Brain microvascular endothelial cell (primary cell): ENCODE measurements around the gene THSD7A.

Experiments
- DNase-seq: peaks from one replicate; pipeline ENCODE4 v3.0.0-alpha.2; 2020
- H3K27ac ChIP-seq: fragments of 250-450 bp; sonication (Bioruptor Pico); 2 replicates; pipeline ENCODE4 v1.5.1; 2020; ENCODE audit warnings: mild to moderate bottlenecking, moderate library complexity
- H3K27me3 ChIP-seq: fragments of 250-450 bp; sonication (Bioruptor Pico); replicated peaks from 2 replicates; pipeline ENCODE4 v1.5.1; 2020; ENCODE audit warnings: mild to moderate bottlenecking
- H3K36me3 ChIP-seq: fragments of 250-450 bp; sonication (Bioruptor Pico); replicated peaks from 2 replicates; pipeline ENCODE4 v1.5.1; 2020; ENCODE audit warnings: mild to moderate bottlenecking
- H3K4me3 ChIP-seq: 2 replicates; pipeline ENCODE4 v1.5.1; 2011; ENCODE audit warnings: low read depth, mild to moderate bottlenecking, control low read depth, low read length, moderate library complexity
- CTCF ChIP-seq: IDR thresholded peaks from 2 replicates; pipeline ENCODE4 v1.5.1; 2011; ENCODE audit warnings: low read depth, mild to moderate bottlenecking, moderate library complexity, low read length, control low read depth, inconsistent platforms; ENCODE audit errors: missing control alignments
- in situ Hi-C: cut with HindIII; loops from 2 replicates; pipeline ENCODE4 v1.10.0; 2017; ENCODE audit warnings: low sequenced_read_pairs, low pct_ligation_motif_present

The THSD7A gene

DNA sequence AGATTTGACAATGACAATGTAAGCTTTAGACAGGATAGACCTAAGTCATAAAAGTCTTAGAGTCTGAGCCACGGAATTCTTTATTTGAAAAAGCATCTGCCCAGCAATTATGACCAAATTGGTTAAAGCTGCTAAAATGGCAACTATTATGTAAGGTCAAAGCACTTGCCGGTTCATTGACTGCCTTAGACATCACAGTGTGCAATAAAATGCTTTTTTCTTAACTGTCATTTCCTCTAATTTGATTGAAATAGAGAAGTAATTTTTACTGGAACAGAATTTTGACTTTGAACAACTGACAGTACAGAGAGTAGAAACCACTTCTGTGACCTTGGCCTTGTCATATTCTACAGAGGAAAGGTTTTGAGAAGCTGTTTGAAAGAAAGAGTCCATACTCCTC lies 142.9 kb downstream of the THSD7A start:
- H3K27me3 ChIP-seq: no peaks in the 10 kb centered on the region
- no peak for TF ChIP-seq CTCF
- H3K27ac ChIP-seq: no peak overlapping the region
- no peak for DNase-seq
- H3K4me3 ChIP-seq: no peak overlapping the region
- in situ Hi-C loops: no loop called here
- H3K36me3 ChIP-seq: no peaks in the 10 kb centered on the region

- no peaks in the 10 kb centered on the region for H3K27me3 ChIP-seq
- in situ Hi-C loops: no loop called here
- no peak for DNase-seq
- H3K4me3 ChIP-seq: no peak overlapping the region
- no peak overlapping the region for H3K27ac ChIP-seq
- TF ChIP-seq CTCF: no peak
- no peaks in the 10 kb centered on the region for H3K36me3 ChIP-seq
These were observed 150.5 kb downstream of the THSD7A start for GRCh38 chr7:11681461-11681860.

DNA sequence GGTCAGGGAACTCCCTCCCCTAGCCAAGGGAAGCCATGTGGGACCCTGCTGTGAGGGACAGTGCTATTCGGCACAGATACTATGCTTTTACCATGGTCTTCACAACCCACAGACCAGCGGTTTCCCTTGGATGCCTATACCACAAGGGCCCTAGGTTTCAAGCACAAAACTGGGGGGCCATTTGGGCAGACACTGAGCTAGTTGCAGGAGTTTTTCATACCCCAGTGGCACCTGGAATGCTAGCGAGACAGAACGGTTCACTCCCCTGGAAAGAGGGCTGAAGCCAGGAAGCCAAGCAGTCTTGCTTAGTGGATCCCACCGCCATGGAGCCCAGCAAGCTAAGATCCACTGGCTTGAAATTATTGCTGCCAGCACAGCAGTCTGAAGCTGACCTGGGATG lies 156.8 kb downstream of the THSD7A start:
- no peak for TF ChIP-seq CTCF
- Histone ChIP-seq H3K4me3 (no peak overlapping the region), H3K36me3 (no peaks in the 10 kb centered on the region), H3K27me3 (no peaks in the 10 kb centered on the region), H3K27ac (no peak overlapping the region)
- in situ Hi-C loops: no loop called here
- no peak for DNase-seq

GRCh38 chr7:11668727-11669126 lies 163.3 kb downstream of the THSD7A start:
- TF ChIP-seq CTCF: no peak
- H3K4me3 ChIP-seq: no peak overlapping the region
- H3K27me3 ChIP-seq: no peaks in the 10 kb centered on the region
- DNase-seq: no peak
- H3K36me3 ChIP-seq: no peaks in the 10 kb centered on the region
- no peak overlapping the region for H3K27ac ChIP-seq
- in situ Hi-C loops: no loop called here

DNA sequence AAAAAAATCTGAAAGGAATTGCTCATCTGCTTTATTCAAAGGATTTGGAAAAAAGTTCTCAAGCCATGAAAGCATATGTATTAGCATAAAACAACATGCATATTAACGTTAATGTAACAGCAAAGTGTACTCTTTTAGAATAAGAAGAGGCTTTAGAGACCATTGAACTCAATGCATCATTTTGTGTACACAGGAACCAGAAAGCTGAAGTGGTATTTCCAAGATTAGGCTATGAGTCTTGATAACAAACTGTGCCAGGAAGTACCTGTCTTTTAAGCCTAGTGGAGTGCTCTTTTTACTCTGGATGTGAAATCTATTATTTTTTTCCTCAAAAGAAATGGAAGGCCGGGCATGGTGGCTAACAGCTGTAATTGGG lies 164.2 kb downstream of the THSD7A start:
- H3K4me3 ChIP-seq: no peak overlapping the region
- DNase-seq: no peak
- in situ Hi-C loops: no loop called here
- no peak for TF ChIP-seq CTCF
- no peaks in the 10 kb centered on the region for H3K36me3 ChIP-seq
- H3K27me3 ChIP-seq: no peaks in the 10 kb centered on the region
- H3K27ac ChIP-seq: no peak overlapping the region

DNA sequence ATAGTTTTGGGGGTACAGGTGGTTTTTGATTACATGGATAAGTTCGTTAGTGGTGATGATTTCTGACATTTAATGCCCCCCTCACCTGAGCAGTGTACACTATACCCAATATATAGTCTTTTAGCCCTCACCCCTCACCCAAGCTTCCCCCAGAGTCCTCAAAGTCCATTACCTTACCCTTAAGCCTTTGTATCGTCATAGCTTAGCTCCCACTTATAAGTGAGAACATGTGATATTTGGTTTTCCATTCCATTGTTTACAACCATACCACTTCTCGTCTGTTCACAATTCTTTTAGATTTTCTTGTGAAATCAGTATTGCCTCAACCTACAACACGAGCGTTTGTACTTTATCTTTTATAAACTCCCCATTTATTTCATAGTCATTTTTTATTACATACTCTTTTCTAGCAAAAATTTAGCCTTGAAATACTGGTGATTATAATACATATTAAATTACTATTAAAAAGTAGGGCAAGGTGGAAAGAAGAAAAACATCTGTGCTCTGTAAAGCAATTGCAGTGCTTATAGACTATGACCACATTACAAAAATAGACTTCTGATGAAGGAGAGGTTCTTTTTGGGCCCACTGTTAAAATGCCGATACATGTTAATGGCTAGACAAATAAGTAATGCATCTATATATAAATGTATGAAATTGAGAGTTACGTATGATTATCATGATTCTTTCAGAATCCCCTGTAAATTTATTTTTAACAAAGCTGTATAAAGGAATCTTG lies 164.8 kb downstream of the THSD7A start:
- H3K27me3 ChIP-seq: no peaks in the 10 kb centered on the region
- no peak for DNase-seq
- in situ Hi-C loops: no loop called here

More for the DNA sequence above, 164.8 kb downstream of the THSD7A start:
- TF ChIP-seq CTCF: no peak
- Histone ChIP-seq H3K27ac (no peak overlapping the region), H3K4me3 (no peak overlapping the region), H3K36me3 (no peaks in the 10 kb centered on the region)
